Iris pigment epithelial cell (primary cell): ENCODE results near the gene PATJ.
A peak's percentile ranks its signal among the peaks of the same experiment; 100 is the strongest.
"Not testable (repeated sequence)": the region's sequence is repeated elsewhere in the genome, so short reads cannot be mapped to it uniquely, and the experiment has no call there.

Experiments used
- DNase-seq: peaks from one replicate; pipeline ENCODE4 v3.0.0-alpha.2; 2011; ENCODE audit warnings: low read depth

The PATJ gene

DNA sequence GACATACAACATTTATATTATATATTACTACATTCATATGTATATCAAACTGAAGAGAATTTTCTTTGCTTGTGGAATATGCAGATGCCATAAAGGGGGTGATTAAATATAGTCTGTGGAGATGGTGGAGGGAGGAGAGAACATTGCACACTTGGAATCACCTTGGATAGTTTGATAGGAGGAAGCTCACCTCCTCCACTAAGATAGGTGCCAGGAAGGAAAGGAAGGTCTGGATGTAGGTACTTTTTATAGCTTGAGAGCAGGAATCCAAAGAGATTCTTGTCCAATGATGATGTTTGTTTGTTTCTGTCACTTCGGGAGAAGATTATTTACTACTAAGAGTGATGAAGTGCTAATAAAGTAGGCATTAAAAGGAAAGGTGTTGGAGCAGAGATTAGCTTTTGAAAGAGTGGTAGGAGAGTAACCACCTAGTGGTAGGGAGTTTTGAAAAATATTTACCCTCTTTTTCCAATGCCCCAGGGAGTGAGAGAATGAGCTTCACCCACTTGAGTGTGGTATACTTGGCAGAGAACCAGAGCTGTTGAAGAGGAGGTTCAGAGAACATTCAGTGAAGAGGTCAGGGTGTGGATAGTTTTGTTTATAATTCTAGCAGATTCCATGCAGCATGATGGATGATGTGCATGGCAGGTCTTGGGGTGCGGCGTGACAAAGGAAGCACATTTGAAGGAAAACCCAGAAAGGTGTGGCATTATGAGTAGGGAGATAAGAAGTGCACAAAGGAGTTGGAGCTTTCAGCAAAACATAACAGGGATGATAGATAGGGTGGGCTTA is 145.0 kb downstream of the PATJ start:
- peak; percentile 8 for DNase-seq

DNA sequence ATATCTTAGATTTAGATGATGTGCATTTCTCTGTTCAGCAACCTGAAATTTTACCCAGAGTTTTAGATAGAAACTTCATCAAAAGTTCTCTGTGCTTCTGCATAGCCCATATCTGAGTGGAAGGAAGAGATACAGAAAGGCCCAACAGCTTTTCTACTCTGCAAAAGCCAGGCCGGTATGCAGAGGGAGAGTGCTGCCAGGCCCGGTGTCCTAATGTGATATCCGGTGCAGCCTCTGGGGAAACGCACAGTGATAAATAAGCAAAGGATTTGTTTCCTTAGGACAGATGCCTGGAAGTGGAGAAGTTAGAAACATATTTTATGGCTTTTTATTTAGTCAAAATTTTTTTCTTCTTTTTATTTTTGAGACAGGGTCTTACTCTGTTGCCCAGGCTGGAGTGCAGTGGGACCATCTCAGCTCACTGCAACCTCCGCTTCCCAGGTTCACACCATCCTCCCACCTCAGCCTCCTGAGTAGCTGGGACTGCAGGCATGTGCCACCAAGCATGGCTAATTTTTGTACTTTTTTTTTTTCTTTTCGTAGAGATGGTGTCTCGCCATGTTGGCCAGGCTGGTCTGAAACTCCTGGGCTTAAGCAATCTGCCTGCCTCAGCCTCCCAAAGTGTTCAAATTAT is 145.8 kb downstream of the PATJ start:
- peak; percentile 4 for DNase-seq

DNA sequence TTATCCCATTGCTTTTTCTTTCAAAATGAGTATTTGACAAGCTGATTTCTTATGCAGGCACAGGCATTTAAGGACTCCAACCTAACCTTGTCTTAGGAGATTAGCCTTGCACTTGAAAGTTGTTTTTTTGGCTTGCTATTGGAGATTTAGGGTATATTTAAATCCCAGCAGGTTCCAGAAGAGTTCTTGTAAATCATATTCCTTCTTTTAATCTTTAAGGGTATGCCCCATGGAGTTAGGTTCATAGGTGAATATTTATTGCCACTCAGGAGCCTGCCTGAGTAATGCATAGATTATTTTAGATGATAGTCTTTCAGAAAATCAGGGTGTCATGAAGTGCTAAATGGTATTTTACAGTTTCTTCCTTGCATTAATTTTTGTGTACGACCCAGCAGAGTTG is 146.5 kb downstream of the PATJ start:
- no peak for DNase-seq

DNA sequence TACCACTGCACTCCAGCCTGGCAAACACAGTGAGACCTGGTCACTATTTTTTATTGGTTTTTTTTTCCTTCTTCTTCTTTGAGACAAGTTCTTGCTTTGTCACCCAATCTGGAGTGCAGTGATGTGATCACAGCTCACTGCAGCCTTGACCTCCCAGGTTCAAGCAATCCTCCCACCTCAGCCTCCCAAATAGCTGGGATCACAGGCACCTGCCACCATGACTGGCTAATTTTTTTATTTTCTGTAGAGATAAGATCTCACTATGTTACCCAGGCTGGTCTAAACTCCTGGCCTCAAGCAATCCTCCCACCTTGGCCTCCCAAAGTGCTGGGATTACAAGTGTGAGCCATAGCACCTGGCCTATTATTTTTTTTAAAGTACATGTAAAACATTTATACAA is 148.2 kb downstream of the PATJ start:
- DNase-seq, result not testable (repeated sequence)

- no peak for DNase-seq
Observed at GRCh38 chr1:61892977-61893376, 150.7 kb downstream of the PATJ start.

DNA sequence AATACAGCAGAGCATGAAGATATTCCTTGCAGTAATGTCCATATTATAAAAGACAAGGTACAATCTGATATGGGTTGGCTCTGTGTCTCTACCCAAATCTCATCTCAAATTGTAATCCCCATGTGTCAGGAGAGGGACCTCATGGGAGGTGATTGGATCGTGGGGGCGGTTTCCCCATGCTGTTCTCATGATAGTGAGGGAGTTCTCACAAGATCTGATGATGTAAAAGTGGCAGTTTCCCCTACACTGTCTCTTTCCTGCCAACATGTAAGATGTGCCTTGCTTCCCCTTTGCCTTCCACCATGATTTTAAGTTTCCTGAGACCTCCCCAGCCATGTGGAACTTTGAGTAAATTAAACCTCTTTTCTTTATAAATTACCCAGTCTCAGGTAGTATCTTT is 152.0 kb downstream of the PATJ start:
- DNase-seq, result not testable (repeated sequence)

DNA sequence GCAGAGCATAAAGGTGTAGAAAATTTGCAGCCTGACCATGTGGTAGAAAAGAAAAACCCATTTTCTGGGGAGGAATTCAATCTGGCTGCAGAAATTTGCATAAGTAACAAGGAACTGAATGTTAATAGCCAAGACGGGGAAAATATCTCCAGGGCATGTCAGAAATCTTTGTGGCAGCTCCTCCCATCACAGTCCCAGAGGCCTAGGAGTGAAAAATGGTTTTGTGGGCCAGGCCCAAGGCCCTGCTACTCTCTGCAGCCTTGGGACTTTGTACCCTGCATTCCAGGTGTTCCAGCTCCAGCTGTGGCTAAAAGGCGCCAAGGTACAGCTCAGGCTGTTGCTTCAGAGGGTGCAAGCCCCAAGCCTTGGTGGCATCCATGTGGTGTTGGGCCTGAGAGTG is 152.9 kb downstream of the PATJ start:
- DNase-seq, result no peak

DNA sequence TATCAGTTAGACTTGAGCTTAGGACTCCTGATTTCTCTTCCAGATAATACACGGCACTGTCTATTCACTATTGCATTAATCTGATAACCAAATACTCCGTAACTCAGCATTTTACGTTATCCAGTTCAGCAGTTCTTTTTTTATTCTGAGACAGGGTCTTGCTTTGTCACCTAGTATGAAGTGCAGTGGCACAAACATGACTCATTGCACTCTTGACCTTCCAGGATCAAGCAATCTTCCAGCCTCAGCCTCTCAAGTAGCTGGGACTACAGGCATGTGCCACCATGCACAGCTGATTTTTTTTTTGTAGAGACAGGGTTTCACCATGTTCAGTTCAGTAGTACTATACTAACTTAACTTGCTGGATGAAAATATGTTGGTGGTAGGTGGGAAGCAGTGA is 156.4 kb downstream of the PATJ start:
- no peak for DNase-seq

- no peak for DNase-seq
Observed at GRCh38 chr1:61904354-61904753, 162.1 kb downstream of the PATJ start.

GRCh38 chr1:61907102-61907501 is 164.8 kb downstream of the PATJ start:
- no peak for DNase-seq

GRCh38 chr1:61910035-61910434 is 167.8 kb downstream of the PATJ start:
- no peak for DNase-seq

DNA sequence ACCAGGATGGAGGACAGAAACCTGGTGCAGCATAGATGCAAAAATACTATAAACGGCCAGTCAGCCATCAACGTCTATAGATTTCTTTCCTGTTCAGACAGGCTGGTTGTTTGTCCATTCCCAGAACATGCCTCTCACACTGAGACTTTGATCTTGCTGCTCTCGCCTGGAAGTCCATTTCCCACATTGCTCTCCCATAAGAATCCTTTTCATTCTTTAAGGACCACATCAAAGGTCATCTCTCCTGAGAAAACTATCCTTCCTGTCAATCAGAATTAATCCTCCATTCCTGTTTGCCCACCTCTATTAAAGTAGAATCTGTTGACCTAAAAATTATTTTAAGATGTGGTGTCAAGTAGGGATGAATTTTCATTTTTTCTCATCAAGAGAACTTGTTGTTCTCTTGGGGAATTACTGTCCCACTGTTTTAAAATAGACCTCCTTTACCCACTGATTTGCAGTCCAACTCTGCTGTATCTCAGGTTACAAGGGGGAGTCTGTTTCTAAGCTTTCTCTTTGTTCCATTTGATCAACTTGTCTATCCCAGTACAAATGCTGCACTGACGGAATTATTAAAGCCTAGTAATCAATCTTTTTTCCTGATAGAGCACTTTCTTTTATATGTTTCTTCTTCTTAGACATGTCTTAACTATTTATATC is 172.7 kb downstream of the PATJ start:
- no peak for DNase-seq

DNA sequence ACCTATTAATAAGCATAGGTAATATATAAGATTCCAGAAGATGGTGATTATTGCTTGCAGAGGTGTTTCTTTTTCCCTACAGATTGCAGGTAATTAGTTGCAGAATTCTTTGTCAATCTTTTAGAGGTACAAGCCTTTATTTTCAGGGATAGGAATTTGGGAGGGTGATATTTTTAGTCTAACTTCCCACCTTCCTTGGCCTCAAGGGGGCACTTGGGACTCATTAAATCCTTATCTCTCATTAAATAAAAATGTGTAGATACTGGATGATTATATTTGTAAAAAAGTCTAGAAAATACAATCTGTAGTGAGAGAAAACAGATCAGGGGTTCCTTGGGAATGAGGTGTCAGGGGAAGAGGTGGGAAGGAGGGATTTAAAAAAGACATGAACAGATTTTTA is 179.2 kb downstream of the PATJ start:
- DNase-seq, result peak; percentile 8

DNA sequence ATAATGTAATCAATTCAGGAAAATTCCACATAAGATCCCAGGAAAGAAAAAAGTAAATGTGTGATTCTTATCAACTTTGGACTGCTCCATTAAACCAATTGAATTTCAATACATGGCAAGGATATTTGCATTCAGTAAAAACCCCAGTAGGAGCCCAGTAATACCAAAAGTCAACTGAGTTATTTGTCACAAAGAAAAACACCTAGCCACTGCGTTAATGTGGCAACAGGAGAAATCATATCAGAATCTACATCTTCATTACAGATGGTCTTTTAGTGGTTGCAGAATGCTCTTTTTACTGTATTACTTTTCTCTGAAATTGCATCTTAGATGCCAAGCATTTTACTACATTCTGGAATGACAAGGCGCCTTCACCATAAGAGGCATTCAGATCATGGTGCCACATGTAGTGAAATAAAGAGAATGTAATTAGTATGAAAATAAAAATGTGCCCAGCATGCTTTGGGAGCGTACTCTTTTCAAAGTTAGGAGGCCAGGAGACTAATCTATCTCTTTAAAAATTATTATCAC is 180.7 kb downstream of the PATJ start:
- no peak for DNase-seq

GRCh38 chr1:61925591-61926298 is 183.5 kb downstream of the PATJ start:
- no peak for DNase-seq

GRCh38 chr1:61926597-61926996 is 184.3 kb downstream of the PATJ start:
- no peak for DNase-seq

DNA sequence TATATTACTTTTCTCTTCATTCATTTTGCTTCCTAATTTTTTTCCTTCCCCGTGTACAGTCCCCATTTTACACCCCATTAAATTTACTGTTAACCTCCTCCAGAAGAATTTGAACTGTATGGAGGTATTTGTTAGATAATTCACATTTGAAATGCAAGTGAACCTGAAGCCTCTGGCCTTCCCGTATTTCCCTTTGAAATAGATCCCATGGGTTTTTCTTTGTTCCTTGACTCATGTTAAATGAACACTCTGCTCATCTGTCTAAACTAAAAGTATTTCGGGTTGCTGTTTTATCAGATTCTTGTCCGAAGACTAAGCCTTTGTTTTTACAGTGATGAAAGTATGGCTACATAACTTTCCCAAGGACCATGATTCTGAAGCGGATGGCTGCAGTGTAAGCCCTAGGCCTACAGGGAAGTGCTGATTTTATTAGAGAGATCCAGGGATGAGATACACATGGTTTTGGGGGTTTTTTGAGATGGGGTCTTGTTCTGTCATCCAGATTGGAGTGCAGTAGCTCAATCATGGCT is 187.9 kb downstream of the PATJ start:
- no peak for DNase-seq

- DNase-seq, result no peak
Observed at GRCh38 chr1:61931587-61932279, 189.5 kb downstream of the PATJ start.

- DNase-seq, result no peak
Observed at GRCh38 chr1:61935516-61935915, 193.2 kb downstream of the PATJ start.

DNA sequence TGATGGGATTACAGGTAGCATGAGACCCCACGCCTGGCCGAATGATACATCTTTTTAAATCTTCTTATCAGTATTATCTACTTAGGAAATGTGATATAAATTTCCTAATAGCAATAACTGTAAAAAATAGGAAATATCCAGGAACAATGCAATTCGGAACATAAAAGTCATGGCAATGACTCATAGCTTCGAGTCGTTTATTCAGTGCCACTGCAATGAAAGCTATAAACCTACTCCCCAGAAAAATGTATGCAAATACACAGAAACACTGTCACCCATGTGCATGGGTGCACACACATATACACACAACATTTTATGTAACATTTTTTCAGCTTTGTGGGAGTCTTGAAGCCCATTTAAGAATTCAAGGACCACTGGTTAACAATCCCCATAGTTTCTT is 194.6 kb downstream of the PATJ start:
- no peak for DNase-seq

DNA sequence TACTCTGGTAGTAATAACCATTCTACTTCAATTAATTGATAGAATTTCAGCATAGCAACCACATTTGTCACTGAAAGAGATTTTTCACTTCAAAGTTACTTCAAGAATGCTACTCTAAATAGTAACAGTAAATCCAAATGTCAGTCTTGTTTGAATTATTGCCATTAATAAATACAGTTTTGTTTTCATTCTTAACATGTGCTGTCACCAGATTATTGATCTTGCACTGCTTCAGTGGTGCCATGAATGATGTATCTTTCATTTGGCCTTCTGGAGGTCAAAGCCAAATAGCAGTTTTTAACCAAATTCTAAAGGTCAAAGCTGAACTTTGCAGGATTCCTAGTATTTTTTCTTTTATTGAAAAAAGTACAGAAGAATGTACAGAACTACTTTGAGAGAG is 199.5 kb downstream of the PATJ start:
- no peak for DNase-seq

DNA sequence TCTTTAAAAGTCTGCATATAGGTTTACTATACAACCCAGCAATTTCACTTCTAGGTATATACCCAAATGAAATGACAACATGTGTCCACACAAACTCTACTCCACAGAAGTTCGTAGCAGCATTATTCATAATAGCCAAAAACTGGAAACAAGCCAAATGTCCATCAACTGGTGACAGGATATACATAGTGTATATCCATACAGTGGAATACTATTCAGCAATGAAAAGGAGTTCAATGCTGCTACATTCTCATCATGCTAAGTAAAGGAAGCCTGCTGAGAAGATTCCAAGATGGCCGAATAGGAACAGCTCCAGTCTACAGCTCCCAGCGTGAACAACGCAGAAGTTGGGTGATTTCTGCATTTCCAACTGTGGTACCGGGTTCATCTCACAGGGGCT is 200.6 kb downstream of the PATJ start:
- DNase-seq, result no peak
